GM08714 (cell line): ENCODE measurements around the gene NRIP3.

ENCODE experiments used
- H3K4me3 ChIP-seq: fragments of 200-500 bp; sonication (Bioruptor generic); 2 replicates; pipeline ENCODE4 v1.5.1; 2014; ENCODE audit warnings: mild to moderate bottlenecking, low read length, inconsistent platforms
- ZNF274 ChIP-seq: IDR thresholded peaks from 2 replicates; pipeline ENCODE4 v1.6.1; 2012; ENCODE audit warnings: mild to moderate bottlenecking, low read depth, low read length

NRIP3 gene

DNA sequence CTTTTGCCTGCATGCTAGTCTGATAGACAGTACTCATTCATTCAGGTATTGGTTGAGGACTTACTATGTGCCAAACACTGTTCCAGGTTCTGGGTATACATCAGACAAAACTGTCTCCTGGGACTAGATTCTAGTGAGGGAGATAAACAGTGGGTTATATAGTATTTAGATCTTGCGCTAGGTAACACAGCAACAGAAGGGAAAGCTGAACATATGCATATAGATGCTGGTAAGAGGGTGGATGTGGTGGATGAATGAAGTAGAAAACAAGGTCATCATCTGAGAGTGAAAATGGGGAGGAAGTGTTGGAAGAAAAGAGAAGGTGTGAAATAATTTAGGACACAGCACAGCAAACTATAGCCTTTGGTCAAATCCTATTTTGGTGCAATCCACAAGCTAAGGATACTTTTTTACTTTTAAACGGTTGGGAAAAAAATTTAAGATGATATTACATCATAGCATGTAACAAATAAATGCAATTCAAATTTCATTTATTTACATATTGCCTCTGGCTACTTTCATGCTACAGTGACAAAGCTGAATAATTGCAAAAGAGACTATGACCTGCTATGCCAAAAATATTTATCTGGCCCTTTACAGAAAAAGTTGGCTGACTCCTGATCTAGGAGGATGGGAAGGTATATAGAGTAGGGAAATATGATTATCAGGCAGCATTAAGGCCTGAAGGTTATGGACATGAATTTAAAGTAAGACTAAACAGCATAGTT is 32.4 kb downstream of the NRIP3 start:
- TF ChIP-seq ZNF274 = no peak
- H3K4me3 ChIP-seq = no peak overlapping the region

DNA sequence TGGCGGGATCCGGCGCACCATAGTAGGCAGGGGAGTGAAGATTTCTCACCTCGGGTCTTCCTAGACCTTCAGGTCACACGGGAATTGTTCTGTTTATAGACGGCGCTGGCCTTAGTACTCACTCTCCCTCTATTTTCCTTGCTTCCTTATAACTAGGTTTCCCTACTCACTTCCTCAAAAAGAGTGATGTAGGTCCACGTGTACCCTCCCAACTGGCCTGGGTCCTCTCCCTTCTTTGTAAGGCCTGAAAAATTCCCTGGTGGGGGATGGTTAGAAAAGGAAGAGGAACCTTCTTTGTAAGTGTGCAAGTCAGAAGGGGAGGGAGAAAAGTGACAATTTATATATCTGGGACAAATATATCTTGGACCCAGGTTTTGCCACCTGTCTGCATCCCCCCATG is 36.6 kb downstream of the NRIP3 start:
- H3K4me3 ChIP-seq = no peak overlapping the region
- no peak for TF ChIP-seq ZNF274

GRCh38 chr11:8964324-8965320 is 39.2 kb downstream of the NRIP3 start, which contains the start of gene TMEM9B:
TMEM9B (minus strand) TSS chr11:8964442; CDS start chr11:8964313, 129 bp downstream.
- TF ChIP-seq ZNF274 = no peak
- H3K4me3 ChIP-seq = peak within 1 kb of the TSS; percentile 97

DNA sequence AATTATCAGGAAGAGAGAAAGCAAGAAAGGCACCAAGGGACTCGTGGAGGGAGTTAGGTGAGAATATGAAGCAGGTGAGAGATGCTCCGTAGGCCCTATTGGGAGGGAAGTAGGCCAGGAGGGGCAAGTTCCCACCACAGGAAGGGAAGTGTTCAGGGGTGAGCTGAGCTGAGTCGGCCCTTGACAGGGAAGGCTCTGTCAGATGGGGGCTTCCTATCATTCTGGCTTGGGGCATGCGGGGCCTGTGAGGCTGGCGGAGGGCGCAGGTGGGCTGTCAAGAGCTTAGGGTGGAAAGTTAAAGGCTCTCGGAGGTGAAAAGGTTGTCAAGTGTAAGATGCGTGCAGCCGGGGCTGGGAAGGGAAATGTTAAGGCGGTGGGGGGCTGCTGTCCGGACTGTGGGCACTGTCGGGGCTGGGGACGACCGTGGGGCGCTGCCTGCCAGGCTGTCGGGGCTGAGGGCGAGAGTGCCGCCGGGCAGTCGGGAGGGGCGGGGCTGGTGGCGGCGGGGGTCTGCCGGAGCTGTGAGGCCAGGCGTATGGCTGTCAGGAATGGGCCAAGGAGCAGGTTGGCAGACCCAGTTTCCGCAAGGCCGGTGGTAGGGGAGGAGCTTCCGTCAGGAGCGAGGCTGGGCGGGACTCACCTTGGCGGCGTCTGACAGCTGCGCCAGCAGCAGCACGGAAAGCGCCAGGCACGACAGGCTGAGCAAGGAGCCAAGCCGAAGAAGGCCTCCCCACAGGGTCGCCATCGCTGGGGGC is 40.1 kb downstream of the NRIP3 start:
- H3K4me3 ChIP-seq = peak overlapping the region; percentile 97
- no peak for TF ChIP-seq ZNF274

- no peak for TF ChIP-seq ZNF274
- H3K4me3 ChIP-seq = peak overlapping the region; percentile 15; the same call in 1 of the 2 replicates
Observed at GRCh38 chr11:8962841-8963240, 41.0 kb downstream of the NRIP3 start.

GRCh38 chr11:8961401-8961800 is 42.4 kb downstream of the NRIP3 start:
- H3K4me3 ChIP-seq = no peak overlapping the region
- no peak for TF ChIP-seq ZNF274

DNA sequence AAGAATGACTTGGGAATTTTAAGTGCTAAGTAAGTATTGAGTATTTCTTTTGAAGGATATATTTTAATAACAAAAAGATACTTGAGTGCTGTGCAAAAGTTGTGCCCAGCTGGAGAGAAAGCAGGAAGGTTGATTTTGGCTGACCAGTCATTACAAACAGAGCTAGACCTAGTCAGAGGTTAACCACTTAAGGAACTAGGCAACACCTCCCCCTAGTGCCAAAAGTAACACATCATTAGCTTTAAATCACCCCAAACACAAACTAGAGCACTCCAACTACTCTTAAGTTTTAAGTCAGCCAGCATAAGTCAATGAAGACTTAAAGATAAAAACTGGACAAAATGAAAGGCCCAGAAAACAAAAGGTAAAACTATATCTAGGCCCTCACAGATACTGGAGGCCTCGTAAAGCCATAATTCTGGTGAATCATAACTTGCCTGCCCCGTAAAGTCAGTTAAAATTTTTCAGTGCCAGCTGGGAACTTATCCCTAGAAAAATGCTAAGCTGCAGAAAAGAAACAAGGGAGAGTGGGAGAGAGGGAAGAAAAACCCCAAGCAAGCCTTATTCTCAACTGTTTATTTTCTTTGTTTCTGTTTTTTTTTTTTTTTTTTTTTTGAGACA is 44.1 kb downstream of the NRIP3 start:
- no peak for TF ChIP-seq ZNF274
- no peak overlapping the region for H3K4me3 ChIP-seq

- H3K4me3 ChIP-seq = no peak overlapping the region
- no peak for TF ChIP-seq ZNF274
Observed at GRCh38 chr11:8956860-8957259, 46.9 kb downstream of the NRIP3 start.

- TF ChIP-seq ZNF274 = no peak
- H3K4me3 ChIP-seq = no peak overlapping the region
Observed at GRCh38 chr11:8948886-8949285, 54.9 kb downstream of the NRIP3 start.

- no peak overlapping the region for H3K4me3 ChIP-seq
- TF ChIP-seq ZNF274 = no peak
Observed at GRCh38 chr11:8947230-8947943, 56.4 kb downstream of the NRIP3 start.

GRCh38 chr11:8942518-8943066 is 61.2 kb downstream of the NRIP3 start, which contains the start of gene ASCL3:
ASCL3 (minus strand) TSS chr11:8943016; CDS start chr11:8938161, 4,855 bp downstream.
- no peak within 1 kb of the TSS for H3K4me3 ChIP-seq
- TF ChIP-seq ZNF274 = no peak

- no peak for TF ChIP-seq ZNF274
- H3K4me3 ChIP-seq = no peak overlapping the region
Observed at GRCh38 chr11:8941341-8942103, 62.3 kb downstream of the NRIP3 start.

DNA sequence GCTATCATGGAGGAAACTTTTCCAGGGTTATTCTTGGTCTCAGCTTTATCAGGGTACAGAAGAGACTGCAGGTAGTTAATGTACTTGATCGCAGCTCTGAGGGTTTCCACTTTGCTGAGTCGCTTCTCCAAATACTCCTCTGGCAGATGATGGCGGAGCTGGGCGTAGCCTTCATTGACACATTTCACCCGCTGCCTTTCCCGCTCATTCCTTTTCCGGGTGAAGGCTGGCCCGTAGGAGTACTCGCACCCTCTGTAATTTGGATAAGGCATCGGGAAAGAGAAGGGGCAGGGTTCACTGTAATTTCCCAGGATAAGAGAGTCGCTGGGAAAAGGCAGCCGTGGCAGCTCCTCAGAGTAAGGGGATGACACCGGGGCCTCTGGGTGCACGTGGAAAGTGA is 66.1 kb downstream of the NRIP3 start:
- TF ChIP-seq ZNF274 = no peak
- H3K4me3 ChIP-seq = no peak overlapping the region
